GM18498 (cell line): ENCODE data around the gene KRTAP29-1.
"Not testable (repeated sequence)": the region's sequence is repeated elsewhere in the genome, so short reads cannot be mapped to it uniquely, and the experiment has no call there.

Experiments used
- ATAC-seq: cut with Tn5 transposase; IDR thresholded peaks from one replicate; pipeline ENCODE4 v1.9.1; 2021; ENCODE audit warnings: mild to moderate bottlenecking, moderate library complexity; ENCODE audit not compliant: unreplicated experiment

Gene KRTAP29-1

DNA sequence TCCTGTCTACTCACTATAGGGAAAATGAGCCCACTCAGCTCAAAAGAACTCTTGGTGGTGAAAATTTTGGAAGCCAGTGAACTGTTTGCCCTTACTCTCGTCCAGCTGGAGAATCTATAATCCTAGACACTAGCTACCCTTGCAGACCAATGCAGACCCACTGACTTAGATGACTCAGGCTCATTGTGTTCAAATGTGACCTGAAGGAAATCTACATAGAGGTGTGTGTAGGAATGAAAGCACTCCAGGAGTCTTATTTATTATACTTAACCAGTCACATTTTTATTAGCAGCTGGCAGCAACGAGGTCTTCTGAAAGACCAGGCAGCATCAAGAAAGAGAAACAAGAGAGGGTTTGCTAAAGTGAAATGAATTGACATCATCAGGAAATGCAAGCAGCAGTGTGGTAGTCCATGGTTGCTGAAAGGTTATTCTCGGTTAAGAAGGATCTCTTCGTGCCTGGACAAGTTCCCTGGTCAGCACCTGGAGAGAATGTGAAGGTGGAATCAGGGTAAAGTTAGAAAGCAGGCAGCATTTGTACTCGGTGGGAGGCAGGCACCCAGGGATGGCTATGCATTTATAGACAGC lies 1.4 kb downstream of the KRTAP29-1 start:
- ATAC-seq: no peak

DNA sequence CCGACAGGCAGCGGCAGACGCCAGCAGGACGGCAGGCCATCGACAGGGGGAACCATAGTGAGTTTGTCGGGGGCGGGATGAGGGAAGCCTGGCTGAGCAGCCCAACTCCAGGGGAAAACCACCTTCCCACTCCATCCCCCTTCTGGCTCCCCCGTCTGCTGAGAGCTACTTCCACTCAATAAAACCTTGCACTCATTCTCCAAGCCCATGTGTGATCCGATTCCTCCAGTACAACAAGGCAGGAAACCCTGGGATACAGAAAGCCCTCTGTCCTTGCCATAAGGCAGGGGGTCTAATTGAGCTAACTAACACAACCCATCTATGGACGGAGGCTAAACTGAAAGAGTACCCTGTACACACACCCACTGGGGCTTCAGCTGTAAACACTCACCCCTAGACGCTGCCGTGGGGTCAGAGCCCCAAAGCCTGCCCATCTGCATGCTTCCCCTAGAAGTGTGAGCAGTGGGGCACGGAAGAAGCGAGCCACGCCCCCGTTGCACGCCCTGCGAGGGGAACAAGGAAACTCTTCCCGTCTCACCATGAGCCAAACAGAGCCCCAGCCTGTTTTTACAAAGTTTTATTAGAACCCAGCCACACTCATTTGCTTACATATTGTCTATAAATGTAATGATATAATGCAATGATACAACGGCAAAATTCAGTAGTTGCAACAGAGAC lies 4.1 kb downstream of the KRTAP29-1 start:
- no peak for ATAC-seq

DNA sequence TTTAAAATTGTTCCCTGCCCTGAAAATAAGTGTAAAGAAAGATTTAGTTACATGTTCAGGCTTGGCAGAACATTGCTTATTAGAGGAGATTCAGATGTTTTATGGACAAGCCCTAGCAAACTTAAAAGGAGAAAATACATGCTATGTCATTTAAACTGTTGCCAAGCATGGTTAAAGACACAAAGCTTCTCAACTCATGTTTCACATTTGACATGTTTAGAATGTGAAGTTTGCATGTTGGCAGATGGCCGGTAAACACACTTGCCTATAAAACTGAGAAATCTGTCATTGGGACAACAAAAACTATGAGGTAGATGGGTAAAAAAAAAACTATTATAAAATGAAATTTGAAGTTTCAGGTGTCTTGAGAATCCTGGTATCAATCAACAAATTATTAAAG lies 5.8 kb downstream of the KRTAP29-1 start:
- no peak for ATAC-seq

DNA sequence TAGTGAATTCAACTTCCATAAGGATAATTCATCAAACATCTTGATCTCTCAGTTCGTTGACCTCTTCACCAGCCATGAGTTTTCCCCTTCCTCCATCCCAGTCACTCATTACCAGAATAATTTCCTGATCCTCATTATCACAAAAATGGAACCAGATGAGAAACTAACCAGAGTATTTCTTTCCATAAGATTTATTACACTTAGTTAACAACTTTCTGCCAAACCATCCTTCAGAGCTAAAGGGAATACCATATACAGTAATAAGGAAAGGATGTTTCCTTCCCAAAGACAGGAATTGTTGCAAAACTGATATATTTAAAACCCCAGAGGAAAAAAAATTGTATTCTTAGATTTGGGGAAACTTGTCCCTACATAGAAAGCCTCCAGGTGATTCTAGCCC lies 8.6 kb downstream of the KRTAP29-1 start:
- no peak for ATAC-seq

DNA sequence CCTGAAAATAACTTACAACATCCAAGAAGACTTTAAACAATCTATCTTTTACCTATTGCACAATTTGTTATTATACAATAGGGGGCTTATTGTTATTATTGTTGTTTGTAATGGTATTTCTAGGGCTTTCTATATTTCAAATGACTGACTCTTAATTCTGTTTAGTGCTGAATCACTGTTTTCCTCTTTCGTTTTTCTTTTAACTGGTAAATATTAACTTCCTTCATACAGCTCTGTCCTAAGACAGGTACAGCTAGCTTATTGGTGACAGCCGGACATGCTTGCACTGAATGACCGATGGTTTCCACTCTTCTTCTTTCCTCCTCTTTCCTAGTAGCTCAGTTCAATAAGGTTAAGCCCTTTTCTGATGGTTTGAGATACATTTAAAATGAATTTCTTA lies 15.6 kb downstream of the KRTAP29-1 start:
- no peak for ATAC-seq

DNA sequence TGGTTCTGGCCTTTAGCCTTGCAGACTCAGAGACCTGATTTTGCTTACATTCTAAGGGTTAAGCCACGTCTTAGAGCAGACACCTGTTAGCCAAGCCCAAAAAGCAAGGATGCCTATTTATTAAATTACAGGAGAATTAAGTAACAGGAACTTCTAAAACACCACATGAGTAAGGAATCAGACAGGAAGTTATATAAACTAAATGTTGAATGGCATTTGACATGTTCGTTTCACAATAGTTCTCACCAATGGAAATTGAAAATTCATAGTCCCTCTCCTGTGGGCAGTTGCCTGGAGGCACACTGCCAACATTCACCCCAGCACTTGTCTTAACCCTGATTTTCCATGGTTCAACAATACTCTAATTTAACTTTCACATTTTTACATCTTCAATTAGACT lies 18.1 kb downstream of the KRTAP29-1 start:
- no peak for ATAC-seq

DNA sequence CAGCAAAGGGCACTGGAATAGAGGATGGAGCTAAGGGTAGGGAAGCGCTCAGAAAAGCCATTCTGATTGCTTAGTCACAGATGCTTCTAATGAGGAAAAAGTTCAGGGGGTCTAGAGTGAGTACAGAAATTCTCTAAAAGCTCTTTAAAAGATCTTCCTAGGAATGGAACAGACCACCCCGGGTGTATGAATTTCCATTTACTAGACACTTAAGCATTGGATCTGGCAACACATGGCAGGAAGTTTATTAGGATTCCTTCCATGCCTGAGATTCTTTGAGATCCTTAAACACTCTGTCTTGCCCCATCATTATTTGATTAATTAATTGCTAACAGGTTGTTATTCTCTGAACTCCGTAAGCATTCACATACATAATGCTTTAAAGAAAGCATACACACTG lies 18.6 kb downstream of the KRTAP29-1 start:
- no peak for ATAC-seq

DNA sequence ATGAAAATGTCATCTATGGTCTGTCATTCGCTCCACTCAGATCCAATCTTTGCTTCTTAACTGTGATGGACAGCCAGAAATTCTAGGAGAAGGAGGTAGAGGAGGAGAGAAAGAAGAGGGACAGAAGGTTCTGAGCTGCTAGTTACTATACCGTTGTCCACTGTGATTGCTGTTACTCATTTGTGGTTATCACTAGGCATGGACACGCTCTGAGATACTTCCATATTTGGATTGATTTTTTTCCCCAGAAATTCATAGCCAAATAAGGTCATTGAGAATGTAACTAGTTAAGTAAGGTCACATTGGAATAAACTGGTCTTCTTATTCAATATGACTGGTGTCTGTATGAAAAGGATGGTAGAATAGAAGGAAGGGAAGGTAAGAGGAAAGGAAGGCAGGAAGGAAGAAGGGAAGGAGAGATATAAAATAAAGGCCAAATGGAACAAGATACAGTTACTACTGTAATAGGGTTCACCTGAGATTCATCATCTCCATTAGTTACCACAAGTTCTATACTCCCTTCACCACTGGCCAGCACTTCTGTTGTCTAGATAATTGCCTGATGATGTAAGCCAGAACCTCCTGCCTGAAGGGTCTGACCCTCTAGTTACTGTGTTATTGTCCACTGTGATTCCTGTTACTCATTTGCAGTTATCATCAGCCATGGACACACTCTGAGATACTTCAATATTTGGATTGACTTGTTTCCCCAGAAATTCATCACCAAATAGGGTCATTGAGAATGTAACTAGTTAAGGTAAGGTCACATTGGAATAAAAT lies 24.3 kb downstream of the KRTAP29-1 start:
- ATAC-seq: no peak

DNA sequence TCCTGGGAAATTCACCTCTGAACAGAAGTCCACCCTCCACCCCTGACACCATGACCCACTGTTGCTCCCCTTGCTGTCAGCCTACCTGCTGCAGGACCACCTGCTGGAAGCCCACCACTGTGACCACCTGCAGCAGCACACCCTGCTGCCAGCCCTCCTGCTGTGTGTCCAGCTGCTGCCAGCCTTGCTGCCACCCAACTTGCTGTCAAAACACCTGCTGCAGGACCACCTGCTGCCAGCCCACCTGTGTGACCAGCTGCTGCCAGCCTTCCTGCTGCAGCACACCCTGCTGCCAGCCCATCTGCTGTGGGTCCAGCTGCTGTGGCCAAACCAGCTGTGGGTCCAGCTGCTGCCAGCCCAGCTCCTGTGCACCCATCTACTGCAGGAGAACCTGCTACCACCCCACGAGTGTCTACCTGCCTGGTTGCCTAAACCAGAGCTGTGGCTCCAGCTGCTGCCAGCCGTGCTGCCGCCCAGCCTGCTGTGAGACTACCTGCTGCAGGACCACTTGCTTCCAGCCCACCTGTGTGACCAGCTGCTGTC lies 26.9 kb downstream of the KRTAP29-1 start, which contains the start of gene KRTAP9-7:
Gene KRTAP9-7, plus strand, starts transcription at position 51 of the 543 bp plus-strand sequence. Its CDS starts 0 bp downstream, at position 51.
- ATAC-seq: not testable (repeated sequence)

DNA sequence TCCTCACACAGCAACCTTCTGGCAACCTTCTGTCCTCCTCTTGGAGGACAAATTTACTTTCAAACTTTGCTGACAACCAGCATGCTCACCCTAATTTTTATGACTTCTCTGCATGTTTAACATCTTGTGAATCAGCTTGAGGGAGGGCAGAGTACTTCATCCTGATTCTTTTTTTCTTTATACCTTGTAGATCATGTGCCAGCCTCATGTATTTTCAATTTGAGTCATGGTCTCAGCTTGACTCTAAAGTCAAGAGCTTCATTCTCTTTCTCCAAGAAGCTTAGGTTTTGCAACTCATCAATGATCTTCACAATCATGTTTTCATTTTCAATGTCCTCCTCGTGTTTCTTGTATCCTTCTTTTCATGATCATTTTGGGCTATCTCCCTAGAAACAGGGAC lies 30.8 kb downstream of the KRTAP29-1 start:
- ATAC-seq: no peak

DNA sequence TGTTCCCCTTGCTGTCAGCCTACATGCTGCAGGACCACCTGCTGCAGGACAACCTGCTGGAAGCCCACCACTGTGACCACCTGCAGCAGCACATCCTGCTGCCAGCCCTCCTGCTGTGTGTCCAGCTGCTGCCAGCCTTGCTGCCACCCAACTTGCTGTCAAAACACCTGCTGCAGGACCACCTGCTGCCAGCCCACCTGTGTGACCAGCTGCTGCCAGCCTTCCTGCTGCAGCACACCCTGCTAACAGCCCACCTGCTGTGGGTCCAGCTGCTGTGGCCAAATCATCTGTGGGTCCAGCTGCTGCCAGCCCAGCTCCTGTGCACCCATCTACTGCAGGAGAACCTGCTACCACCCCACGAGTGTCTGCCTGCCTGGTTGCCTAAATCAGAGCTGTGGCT lies 31.3 kb downstream of the KRTAP29-1 start:
- ATAC-seq: not testable (repeated sequence)

DNA sequence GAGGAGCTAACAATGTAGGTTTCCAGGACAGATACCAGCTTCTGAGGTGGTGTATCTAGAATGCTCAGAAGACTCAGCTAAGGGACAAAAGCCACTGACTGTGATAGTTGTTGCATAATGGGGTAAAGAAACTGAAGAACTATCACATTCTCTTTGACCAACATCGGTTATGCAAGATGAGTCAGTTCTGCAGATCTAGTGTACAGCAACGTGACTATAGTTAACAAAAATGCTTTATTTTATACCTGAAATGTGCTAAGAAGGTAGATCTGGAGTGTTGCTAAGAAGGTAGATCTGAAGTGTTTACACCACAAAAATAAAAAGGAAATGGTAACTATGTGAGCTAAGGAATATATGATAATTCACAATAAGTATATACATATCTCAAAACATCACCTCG lies 34.9 kb downstream of the KRTAP29-1 start:
- ATAC-seq: no peak

DNA sequence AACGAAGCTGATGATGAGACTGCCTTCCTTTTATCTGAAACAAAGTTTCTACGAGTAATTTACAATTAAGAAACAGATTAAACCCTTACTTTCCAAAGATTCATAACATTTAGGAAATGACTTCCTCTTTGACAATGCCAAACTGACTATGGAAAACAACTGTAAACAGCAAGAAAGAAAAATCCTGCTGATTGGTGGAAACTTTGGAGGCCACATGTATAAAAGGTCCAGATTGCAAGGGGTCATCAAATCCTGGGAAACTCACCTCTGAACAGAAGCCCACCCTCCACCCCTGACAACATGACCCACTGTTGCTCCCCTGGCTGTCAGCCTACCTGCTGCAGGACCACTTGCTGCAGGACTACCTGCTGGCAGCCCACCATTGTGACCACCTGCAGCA lies 37.6 kb downstream of the KRTAP29-1 start, which contains the start of gene KRTAP9-6:
Gene KRTAP9-6, plus strand, starts transcription at position 301 of the 400 bp plus-strand sequence. Its CDS starts 0 bp downstream, at position 301.
- ATAC-seq: no peak

DNA sequence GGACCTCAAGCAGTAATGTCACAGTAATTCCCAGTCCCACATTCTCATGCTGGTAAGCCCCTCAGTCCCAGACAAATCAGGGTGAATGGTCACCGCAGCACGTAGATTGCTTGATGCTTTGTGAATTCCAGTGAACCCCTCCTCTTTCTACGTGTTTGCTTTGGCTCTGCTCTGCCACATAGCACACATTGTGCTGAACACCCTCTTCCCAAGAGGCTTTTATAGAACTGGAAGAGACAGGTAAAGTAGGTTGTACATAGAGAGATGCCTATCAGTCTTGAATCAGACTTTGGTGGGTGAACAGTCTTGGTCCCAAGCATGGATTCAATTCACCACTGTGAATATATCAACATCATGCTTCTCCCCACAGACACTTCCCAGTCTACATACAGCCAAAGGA lies 38.1 kb downstream of the KRTAP29-1 start:
- no peak for ATAC-seq

DNA sequence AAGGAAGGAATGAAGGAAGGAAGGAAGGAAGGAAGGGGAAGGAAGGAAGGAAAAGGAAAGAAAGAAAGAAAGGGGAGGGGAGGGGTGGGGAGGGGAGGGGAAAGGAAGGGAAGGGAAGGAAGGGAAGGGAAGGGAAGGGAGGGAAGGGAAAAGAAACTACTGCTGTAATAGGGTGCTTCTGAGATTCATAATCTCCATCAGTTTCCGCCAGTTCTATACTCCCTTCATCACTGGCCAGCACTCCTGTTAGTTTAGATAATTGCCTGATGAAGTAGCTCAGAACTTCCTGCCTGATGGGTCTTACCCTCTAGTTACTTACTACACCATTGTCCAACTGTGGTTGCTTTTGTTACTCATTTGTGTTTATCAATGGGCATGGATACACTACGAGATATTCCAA lies 39.4 kb downstream of the KRTAP29-1 start:
- no peak for ATAC-seq

DNA sequence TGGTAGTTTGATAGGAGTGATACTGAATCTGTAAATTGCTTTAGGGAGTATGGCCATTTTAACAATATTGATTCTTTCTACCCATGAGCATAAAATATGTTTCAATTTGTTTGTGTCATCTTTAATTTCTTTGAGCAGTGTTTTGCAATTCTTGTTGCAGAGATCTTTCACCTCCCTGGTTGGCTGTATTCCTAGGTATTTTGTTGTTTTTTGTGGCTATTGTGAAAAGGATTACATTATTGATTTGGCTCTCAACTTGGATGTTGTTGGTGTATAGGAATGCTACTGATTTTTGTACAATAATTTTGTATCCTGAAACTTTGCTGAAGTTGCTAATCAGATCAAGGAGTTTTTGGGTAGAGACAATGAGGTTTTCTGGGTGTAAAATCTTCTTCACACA lies 44.2 kb downstream of the KRTAP29-1 start:
- ATAC-seq: no peak

DNA sequence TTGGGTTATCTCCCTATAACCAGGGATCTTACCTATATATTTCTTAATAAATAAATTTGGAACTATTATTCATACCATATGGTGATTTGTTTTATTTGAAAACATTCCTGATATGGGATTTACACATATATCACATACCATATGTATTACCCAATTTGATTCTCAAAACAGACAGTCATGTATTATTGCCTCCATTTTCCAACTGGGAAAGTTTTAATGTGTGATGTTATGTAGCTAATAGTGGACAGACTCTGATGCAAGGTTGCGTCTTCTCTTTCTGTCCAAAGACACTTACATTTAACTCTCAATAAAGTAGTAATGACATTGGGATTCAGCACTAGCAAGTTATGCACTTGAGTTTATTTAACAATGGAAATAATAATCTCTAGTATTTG lies 46.4 kb downstream of the KRTAP29-1 start:
- ATAC-seq: no peak

DNA sequence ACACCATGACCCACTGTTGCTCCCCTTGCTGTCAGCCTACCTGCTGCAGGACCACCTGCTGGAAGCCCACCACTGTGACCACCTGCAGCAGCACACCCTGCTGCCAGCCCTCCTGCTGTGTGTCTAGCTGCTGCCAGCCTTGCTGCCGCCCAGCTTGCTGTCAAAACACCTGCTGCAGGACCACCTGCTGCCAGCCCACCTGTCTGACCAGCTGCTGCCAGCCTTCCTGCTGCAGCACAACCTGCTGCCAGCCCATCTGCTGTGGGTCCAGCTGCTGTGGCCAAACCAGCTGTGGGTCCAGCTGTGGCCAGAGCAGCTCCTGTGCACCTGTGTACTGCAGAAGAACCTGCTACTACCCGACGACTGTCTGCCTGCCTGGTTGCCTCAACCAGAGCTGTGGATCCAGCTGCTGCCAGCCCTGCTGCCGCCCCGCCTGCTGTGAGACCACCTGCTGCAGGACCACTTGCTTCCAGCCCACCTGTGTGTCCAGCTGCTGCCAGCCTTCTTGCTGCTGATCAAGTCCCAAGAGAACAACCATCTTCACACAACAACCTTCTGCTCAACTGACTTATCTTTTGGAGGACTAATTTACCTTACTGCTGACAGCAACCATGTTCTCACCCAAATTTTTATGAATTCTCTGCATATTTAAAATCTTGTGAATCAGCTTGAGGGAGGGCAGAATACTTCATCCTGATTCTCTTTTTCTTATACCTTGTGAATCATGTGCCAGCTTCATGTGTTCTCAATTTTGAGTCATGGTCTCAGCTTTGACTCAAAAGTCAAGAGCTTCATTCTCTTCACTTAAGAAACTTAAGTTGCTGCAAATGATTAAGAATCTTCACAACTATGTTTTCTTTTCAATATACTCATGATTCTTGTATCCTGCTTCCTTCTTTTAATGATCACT lies 47.0 kb downstream of the KRTAP29-1 start, which contains the start of gene KRTAP9-9:
Gene KRTAP9-9, plus strand, starts transcription at position 4 of the 910 bp plus-strand sequence.
- not testable (repeated sequence) for ATAC-seq

DNA sequence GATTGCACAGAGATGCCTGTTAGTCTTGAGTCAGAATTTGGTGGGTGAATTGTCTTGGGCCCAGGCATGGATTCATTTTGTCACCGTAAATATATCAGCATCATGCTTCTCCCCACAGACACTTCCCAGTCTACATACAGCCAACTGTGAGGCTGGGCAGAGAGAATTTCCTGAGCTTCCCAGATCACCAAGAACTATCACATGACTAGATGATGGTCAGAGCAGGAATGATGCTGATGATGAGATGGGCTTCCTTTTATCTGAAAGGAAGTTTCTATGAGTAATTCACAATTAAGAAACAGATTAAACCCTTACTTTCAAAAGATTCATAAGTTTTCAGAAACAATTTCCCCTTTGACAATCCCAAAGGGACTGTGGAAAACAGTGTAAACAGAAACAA lies 47.8 kb downstream of the KRTAP29-1 start:
- ATAC-seq: no peak
